Measurements from ENCODE around the gene RIPK1. TPM values are rescaled to one million over a fixed set of nuclear protein-coding genes. Genes with fewer than 3 reads are reported as not detected.
A peak's percentile ranks its signal among the peaks of the same experiment; 100 is the strongest.
"Not testable (repeated sequence)": the region's sequence is repeated elsewhere in the genome, so short reads cannot be mapped to it uniquely, and the experiment has no call there.

RIPK1 gene
- total RNA-seq, 1 donor from 2014 or later: 15.5 TPM

GRCh38 chr6:3144571-3144970 lies 76.3 kb downstream of the RIPK1 start:
- Mint-ChIP-seq H3K27ac (peak overlapping the region; percentile 24), H3K36me3 (ENCODE audit: insufficient read depth) (peaks cover 32% of the 10 kb centered on the region), H3K4me3 (ENCODE audit: low read depth) (no peak overlapping the region), H3K9me3 (ENCODE audit: low read depth) (no peaks in the 10 kb centered on the region), H3K27me3 (no peaks in the 10 kb centered on the region), H3K4me1 (ENCODE audit: low read depth) (no peaks in the 10 kb centered on the region)
- no peak for DNase-seq (ENCODE audit: low spot score, unreplicated experiment)
- no peak for TF ChIP-seq CTCF (IDR thresholded peaks at IDR 0.05; ENCODE audit: unreplicated experiment)

GRCh38 chr6:3147914-3148757 lies 79.8 kb downstream of the RIPK1 start:
- TF ChIP-seq CTCF (IDR thresholded peaks at IDR 0.05; ENCODE audit: unreplicated experiment): no peak
- H3K36me3 Mint-ChIP-seq (ENCODE audit: insufficient read depth): peaks cover 30% of the 10 kb centered on the region
- H3K9me3 Mint-ChIP-seq (ENCODE audit: low read depth): no peaks in the 10 kb centered on the region
- no peak overlapping the region for H3K27ac Mint-ChIP-seq
- no peaks in the 10 kb centered on the region for H3K4me1 Mint-ChIP-seq (ENCODE audit: low read depth)
- H3K27me3 Mint-ChIP-seq: no peaks in the 10 kb centered on the region
- no peak overlapping the region for H3K4me3 Mint-ChIP-seq (ENCODE audit: low read depth)
- DNase-seq (ENCODE audit: low spot score, unreplicated experiment): no peak

GRCh38 chr6:3151691-3152090 lies 83.4 kb downstream of the RIPK1 start:
- Mint-ChIP-seq H3K27ac (no peak overlapping the region), H3K9me3 (ENCODE audit: low read depth) (no peaks in the 10 kb centered on the region), H3K4me1 (ENCODE audit: low read depth) (peaks cover 4% of the 10 kb centered on the region), H3K27me3 (peaks cover 4% of the 10 kb centered on the region), H3K36me3 (ENCODE audit: insufficient read depth) (peaks cover 24% of the 10 kb centered on the region), H3K4me3 (ENCODE audit: low read depth) (no peak overlapping the region)
- no peak for TF ChIP-seq CTCF (IDR thresholded peaks at IDR 0.05; ENCODE audit: unreplicated experiment)
- no peak for DNase-seq (ENCODE audit: low spot score, unreplicated experiment)

GRCh38 chr6:3152689-3153088 lies 84.4 kb downstream of the RIPK1 start:
- Mint-ChIP-seq H3K27ac (no peak overlapping the region), H3K4me1 (ENCODE audit: low read depth) (peaks cover 6% of the 10 kb centered on the region), H3K36me3 (ENCODE audit: insufficient read depth) (peaks cover 19% of the 10 kb centered on the region), H3K4me3 (ENCODE audit: low read depth) (no peak overlapping the region), H3K27me3 (peaks cover 4% of the 10 kb centered on the region), H3K9me3 (ENCODE audit: low read depth) (no peaks in the 10 kb centered on the region)
- TF ChIP-seq CTCF (IDR thresholded peaks at IDR 0.05; ENCODE audit: unreplicated experiment): no peak
- no peak for DNase-seq (ENCODE audit: low spot score, unreplicated experiment)

- DNase-seq (ENCODE audit: low spot score, unreplicated experiment); H3K4me3 Mint-ChIP-seq (ENCODE audit: low read depth); H3K9me3 Mint-ChIP-seq (ENCODE audit: low read depth); H3K27ac Mint-ChIP-seq: not testable (repeated sequence)
- peaks cover 17% of the 10 kb centered on the region for H3K36me3 Mint-ChIP-seq (ENCODE audit: insufficient read depth)
- H3K4me1 Mint-ChIP-seq (ENCODE audit: low read depth): peaks cover 13% of the 10 kb centered on the region
- peaks cover 25% of the 10 kb centered on the region for H3K27me3 Mint-ChIP-seq
Observed at GRCh38 chr6:3155416-3155815, 87.1 kb downstream of the RIPK1 start.

- DNase-seq (ENCODE audit: low spot score, unreplicated experiment); H3K9me3 Mint-ChIP-seq (ENCODE audit: low read depth): not testable (repeated sequence)
- Mint-ChIP-seq H3K27me3 (peaks cover 33% of the 10 kb centered on the region), H3K27ac (peak overlapping the region; percentile 93), H3K36me3 (ENCODE audit: insufficient read depth) (peaks cover 13% of the 10 kb centered on the region), H3K4me3 (ENCODE audit: low read depth) (peak overlapping the region; percentile 86), H3K4me1 (ENCODE audit: low read depth) (peaks cover 13% of the 10 kb centered on the region)
Observed at GRCh38 chr6:3156184-3157130, 88.2 kb downstream of the RIPK1 start.
